VCaP (cell line): ENCODE results near the gene CDKN2AIPNL.
"Not testable (repeated sequence)": the region's sequence is repeated elsewhere in the genome, so short reads cannot be mapped to it uniquely, and the experiment has no call there.

Source experiments
- H3K27ac ChIP-seq: fragments of 450-650 bp; 2 replicates; pipeline ENCODE4 v1.5.1; 2017
- CTCF ChIP-seq: fragments of 450-650 bp; conservative IDR thresholded peaks from 2 replicates; pipeline ENCODE4 v1.5.1; 2017; ENCODE audit warnings: mild to moderate bottlenecking, moderate library complexity

CDKN2AIPNL gene

GRCh38 chr5:134396274-134396673, 15.4 kb downstream of the CDKN2AIPNL start:
- no peak for TF ChIP-seq CTCF
- H3K27ac ChIP-seq, result no peak overlapping the region

- H3K27ac ChIP-seq, result no peak overlapping the region
- TF ChIP-seq CTCF, result no peak
Measured at GRCh38 chr5:134394932-134395331, 16.7 kb downstream of the CDKN2AIPNL start.

GRCh38 chr5:134392301-134392700, 19.4 kb downstream of the CDKN2AIPNL start:
- no peak for TF ChIP-seq CTCF

GRCh38 chr5:134387443-134387842, 24.2 kb downstream of the CDKN2AIPNL start:
- H3K27ac ChIP-seq, result no peak overlapping the region
- TF ChIP-seq CTCF, result no peak

More at GRCh38 chr5:134392301-134392700, 19.4 kb downstream of the CDKN2AIPNL start:
- H3K27ac ChIP-seq, result no peak overlapping the region

GRCh38 chr5:134383980-134384697, 27.5 kb downstream of the CDKN2AIPNL start:
- H3K27ac ChIP-seq, result no peak overlapping the region
- no peak for TF ChIP-seq CTCF

- H3K27ac ChIP-seq, result not testable (repeated sequence)
Measured at GRCh38 chr5:134382204-134382603, 29.5 kb downstream of the CDKN2AIPNL start.

- H3K27ac ChIP-seq, result no peak overlapping the region
- TF ChIP-seq CTCF, result no peak
Measured at GRCh38 chr5:134380346-134380745, 31.3 kb downstream of the CDKN2AIPNL start.

- TF ChIP-seq CTCF, result no peak
- H3K27ac ChIP-seq, result no peak overlapping the region
Measured at GRCh38 chr5:134374232-134374631, 37.4 kb downstream of the CDKN2AIPNL start.

- H3K27ac ChIP-seq, result not testable (repeated sequence)
Measured at GRCh38 chr5:134373633-134374032, 38.0 kb downstream of the CDKN2AIPNL start.
